ENCODE measurements around the gene ACADSB.

Gene ACADSB

GRCh38 chr10:123008355-123009104, at the start of gene ACADSB, which contains the start of gene IKZF5:
Gene ACADSB, plus strand, starts transcription at chr10:123009006. Its CDS starts 24 bp downstream, at chr10:123009030.
Gene IKZF5, minus strand, starts transcription at chr10:123008795. Its CDS starts 10,170 bp downstream, at chr10:122998625.
- no peaks in the 10 kb centered on the region for H3K4me1 ChIP-seq (ENCODE audit: insufficient read depth, low read length)
- peak within 1 kb of the TSS; percentile 86 for H3K9ac ChIP-seq (ENCODE audit: low read depth, low read length)
- no peaks in the 10 kb centered on the region for H3K36me3 ChIP-seq (ENCODE audit: insufficient read depth, low read length)
- no peaks in the 10 kb centered on the region for H3K9me3 ChIP-seq (ENCODE audit: control insufficient read depth, insufficient read depth, low read length)

GRCh38 chr10:122962405-122962804, 46.4 kb upstream of the ACADSB start:
- Histone ChIP-seq H3K4me1 (ENCODE audit: insufficient read depth, low read length) (no peaks in the 10 kb centered on the region), H3K9ac (ENCODE audit: low read depth, low read length) (no peak overlapping the region), H3K36me3 (ENCODE audit: insufficient read depth, low read length) (no peaks in the 10 kb centered on the region)

GRCh38 chr10:122966879-122967278, 41.9 kb upstream of the ACADSB start:
- no peak overlapping the region for H3K9ac ChIP-seq (ENCODE audit: low read depth, low read length)
- no peaks in the 10 kb centered on the region for H3K9me3 ChIP-seq (ENCODE audit: control insufficient read depth, insufficient read depth, low read length)
- no peaks in the 10 kb centered on the region for H3K4me1 ChIP-seq (ENCODE audit: insufficient read depth, low read length)
- no peaks in the 10 kb centered on the region for H3K36me3 ChIP-seq (ENCODE audit: insufficient read depth, low read length)

More at GRCh38 chr10:122962405-122962804, 46.4 kb upstream of the ACADSB start:
- H3K9me3 ChIP-seq (ENCODE audit: control insufficient read depth, insufficient read depth, low read length) = no peaks in the 10 kb centered on the region

GRCh38 chr10:122968698-122969097, 40.1 kb upstream of the ACADSB start:
- Histone ChIP-seq H3K4me1 (ENCODE audit: insufficient read depth, low read length) (no peaks in the 10 kb centered on the region), H3K9me3 (ENCODE audit: control insufficient read depth, insufficient read depth, low read length) (no peaks in the 10 kb centered on the region), H3K9ac (ENCODE audit: low read depth, low read length) (no peak overlapping the region), H3K36me3 (ENCODE audit: insufficient read depth, low read length) (no peaks in the 10 kb centered on the region)

- Histone ChIP-seq H3K9ac (ENCODE audit: low read depth, low read length) (no peak overlapping the region), H3K4me1 (ENCODE audit: insufficient read depth, low read length) (no peaks in the 10 kb centered on the region)
These were observed 34.8 kb upstream of the ACADSB start for GRCh38 chr10:122974023-122974422.

GRCh38 chr10:122974543-122975064, 34.2 kb upstream of the ACADSB start:
- no peaks in the 10 kb centered on the region for H3K4me1 ChIP-seq (ENCODE audit: insufficient read depth, low read length)
- no peaks in the 10 kb centered on the region for H3K9me3 ChIP-seq (ENCODE audit: control insufficient read depth, insufficient read depth, low read length)
- no peaks in the 10 kb centered on the region for H3K36me3 ChIP-seq (ENCODE audit: insufficient read depth, low read length)
- no peak overlapping the region for H3K9ac ChIP-seq (ENCODE audit: low read depth, low read length)

More at GRCh38 chr10:122974023-122974422, 34.8 kb upstream of the ACADSB start:
- Histone ChIP-seq H3K36me3 (ENCODE audit: insufficient read depth, low read length) (no peaks in the 10 kb centered on the region), H3K9me3 (ENCODE audit: control insufficient read depth, insufficient read depth, low read length) (no peaks in the 10 kb centered on the region)

GRCh38 chr10:122980209-122981065, 28.4 kb upstream of the ACADSB start, which contains the start of gene PSTK:
Gene PSTK, plus strand, starts transcription at chr10:122980401. Its CDS starts 79 bp downstream, at chr10:122980480.
- H3K9me3 ChIP-seq (ENCODE audit: control insufficient read depth, insufficient read depth, low read length) = no peaks in the 10 kb centered on the region
- H3K36me3 ChIP-seq (ENCODE audit: insufficient read depth, low read length) = no peaks in the 10 kb centered on the region
- 0 out of 2 replicates have a peak, but pooled peaks cover 2% of the 10 kb centered on the region for H3K4me1 ChIP-seq (ENCODE audit: insufficient read depth, low read length)
- peak within 1 kb of the TSS; percentile 96 for H3K9ac ChIP-seq (ENCODE audit: low read depth, low read length)

- no peaks in the 10 kb centered on the region for H3K9me3 ChIP-seq (ENCODE audit: control insufficient read depth, insufficient read depth, low read length)
- H3K9ac ChIP-seq (ENCODE audit: low read depth, low read length) = peak overlapping the region; percentile 58; the same call in 1 of the 2 replicates
- 0 out of 2 replicates have a peak, but pooled peaks cover 2% of the 10 kb centered on the region for H3K4me1 ChIP-seq (ENCODE audit: insufficient read depth, low read length)
- no peaks in the 10 kb centered on the region for H3K36me3 ChIP-seq (ENCODE audit: insufficient read depth, low read length)
These were observed 27.7 kb upstream of the ACADSB start for GRCh38 chr10:122981066-122981464.

GRCh38 chr10:122983898-122984297, 24.9 kb upstream of the ACADSB start:
- Histone ChIP-seq H3K9ac (ENCODE audit: low read depth, low read length) (no peak overlapping the region), H3K4me1 (ENCODE audit: insufficient read depth, low read length) (0 out of 2 replicates have a peak, but pooled peaks cover 2% of the 10 kb centered on the region), H3K36me3 (ENCODE audit: insufficient read depth, low read length) (no peaks in the 10 kb centered on the region), H3K9me3 (ENCODE audit: control insufficient read depth, insufficient read depth, low read length) (no peaks in the 10 kb centered on the region)

- no peak overlapping the region for H3K9ac ChIP-seq (ENCODE audit: low read depth, low read length)
- H3K36me3 ChIP-seq (ENCODE audit: insufficient read depth, low read length) = no peaks in the 10 kb centered on the region
- 0 out of 2 replicates have a peak, but pooled peaks cover 2% of the 10 kb centered on the region for H3K4me1 ChIP-seq (ENCODE audit: insufficient read depth, low read length)
- no peaks in the 10 kb centered on the region for H3K9me3 ChIP-seq (ENCODE audit: control insufficient read depth, insufficient read depth, low read length)
These were observed 24.1 kb upstream of the ACADSB start for GRCh38 chr10:122984708-122985107.

- no peak overlapping the region for H3K9ac ChIP-seq (ENCODE audit: low read depth, low read length)
- H3K9me3 ChIP-seq (ENCODE audit: control insufficient read depth, insufficient read depth, low read length) = no peaks in the 10 kb centered on the region
- 0 out of 2 replicates have a peak, but pooled peaks cover under 1% of the 10 kb centered on the region for H3K4me1 ChIP-seq (ENCODE audit: insufficient read depth, low read length)
- no peaks in the 10 kb centered on the region for H3K36me3 ChIP-seq (ENCODE audit: insufficient read depth, low read length)
These were observed 22.5 kb upstream of the ACADSB start for GRCh38 chr10:122986335-122986734.

- H3K4me1 ChIP-seq (ENCODE audit: insufficient read depth, low read length) = no peaks in the 10 kb centered on the region
- no peak overlapping the region for H3K9ac ChIP-seq (ENCODE audit: low read depth, low read length)
- no peaks in the 10 kb centered on the region for H3K9me3 ChIP-seq (ENCODE audit: control insufficient read depth, insufficient read depth, low read length)
- no peaks in the 10 kb centered on the region for H3K36me3 ChIP-seq (ENCODE audit: insufficient read depth, low read length)
These were observed 20.3 kb upstream of the ACADSB start for GRCh38 chr10:122988501-122988900.

GRCh38 chr10:122990278-122990677, 18.5 kb upstream of the ACADSB start:
- H3K9me3 ChIP-seq (ENCODE audit: control insufficient read depth, insufficient read depth, low read length) = no peaks in the 10 kb centered on the region
- no peak overlapping the region for H3K9ac ChIP-seq (ENCODE audit: low read depth, low read length)
- H3K4me1 ChIP-seq (ENCODE audit: insufficient read depth, low read length) = no peaks in the 10 kb centered on the region
- H3K36me3 ChIP-seq (ENCODE audit: insufficient read depth, low read length) = no peaks in the 10 kb centered on the region

GRCh38 chr10:122992031-122992585, 16.7 kb upstream of the ACADSB start:
- Histone ChIP-seq H3K9me3 (ENCODE audit: control insufficient read depth, insufficient read depth, low read length) (no peaks in the 10 kb centered on the region), H3K36me3 (ENCODE audit: insufficient read depth, low read length) (no peaks in the 10 kb centered on the region), H3K9ac (ENCODE audit: low read depth, low read length) (no peak overlapping the region), H3K4me1 (ENCODE audit: insufficient read depth, low read length) (no peaks in the 10 kb centered on the region)

Data from ES-I3 (cell line).